HEK293T (cell line): ENCODE data around the gene LAMP1.

ENCODE experiments used
- ARNT ChIP-seq: fragments of 450-650 bp; IDR thresholded peaks from 2 replicates; pipeline ENCODE4 v1.6.1; 2017; ENCODE audit warnings: mild to moderate bottlenecking
- BHLHE40 ChIP-seq: fragments of 450-650 bp; IDR thresholded peaks from 2 replicates; pipeline ENCODE4 v1.6.1; 2016; ENCODE audit warnings: mild to moderate bottlenecking, moderate library complexity, borderline replicate concordance
- CTBP1 ChIP-seq: fragments of 450-650 bp; IDR thresholded peaks from 2 replicates; pipeline ENCODE4 v1.6.1; 2016; ENCODE audit warnings: borderline replicate concordance
- ELF4 ChIP-seq: fragments of 450-650 bp; IDR thresholded peaks from 2 replicates; pipeline ENCODE4 v1.6.1; 2017; ENCODE audit warnings: antibody characterized with exemption
- FOXA1 ChIP-seq: fragments of 450-650 bp; IDR thresholded peaks from 2 replicates; pipeline ENCODE4 v1.6.1; 2016; ENCODE audit warnings: mild to moderate bottlenecking
- FOXK2 ChIP-seq: fragments of 450-650 bp; IDR thresholded peaks from 2 replicates; pipeline ENCODE4 v1.6.1; 2016; ENCODE audit warnings: mild to moderate bottlenecking
- FOXM1 ChIP-seq: fragments of 450-650 bp; IDR thresholded peaks from 2 replicates; pipeline ENCODE4 v1.6.1; 2017; ENCODE audit warnings: mild to moderate bottlenecking, borderline replicate concordance
- L3MBTL2 ChIP-seq: fragments of 450-650 bp; conservative IDR thresholded peaks from 2 replicates; pipeline ENCODE4 v1.6.1; 2016; ENCODE audit warnings: mild to moderate bottlenecking
- LEF1 ChIP-seq: fragments of 450-650 bp; IDR thresholded peaks from 2 replicates; pipeline ENCODE4 v1.6.1; 2017; ENCODE audit warnings: mild to moderate bottlenecking, borderline replicate concordance
- NFRKB ChIP-seq: fragments of 450-650 bp; IDR thresholded peaks from 2 replicates; pipeline ENCODE4 v1.6.1; 2016; ENCODE audit warnings: mild to moderate bottlenecking, moderate library complexity
- PKNOX1 ChIP-seq: fragments of 450-650 bp; IDR thresholded peaks from 2 replicates; pipeline ENCODE4 v1.6.1; 2016
- SP1 ChIP-seq: fragments of 450-650 bp; IDR thresholded peaks from 2 replicates; pipeline ENCODE4 v1.6.1; 2017
- SUZ12 ChIP-seq: fragments of 450-650 bp; IDR thresholded peaks from 2 replicates; pipeline ENCODE4 v1.6.1; 2016; ENCODE audit warnings: mild to moderate bottlenecking
- TARDBP ChIP-seq: fragments of 450-650 bp; IDR thresholded peaks from 2 replicates; pipeline ENCODE4 v1.6.1; 2016

DNA sequence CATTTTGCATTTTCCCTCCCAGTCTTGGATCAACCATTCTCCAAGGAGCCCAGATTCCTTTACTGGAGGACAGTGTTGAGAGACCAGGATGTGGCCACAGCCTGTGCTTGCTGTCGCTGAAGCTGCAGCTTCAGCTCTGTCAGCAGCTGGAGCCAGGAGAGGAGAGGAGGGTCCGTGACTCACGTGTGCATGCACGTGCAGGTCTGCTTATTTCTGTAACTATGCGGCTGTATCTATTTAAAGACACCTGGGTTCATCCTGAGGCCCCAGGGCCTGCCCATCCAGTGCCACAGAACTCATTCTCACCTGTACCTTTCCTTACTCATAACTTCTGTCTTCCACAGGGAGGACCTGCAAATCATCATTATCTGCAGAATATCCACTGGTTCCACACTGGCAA is 8.2 kb upstream of the LAMP1 start:
- no peak for TF ChIP-seq LEF1
- no peak for TF ChIP-seq SP1
- TF ChIP-seq FOXM1, result no peak
- TF ChIP-seq NFRKB, result no peak
- no peak for TF ChIP-seq CTBP1
- TF ChIP-seq L3MBTL2, result no peak
- TF ChIP-seq PKNOX1, result no peak
- no peak for TF ChIP-seq FOXA1
- no peak for TF ChIP-seq ELF4
- no peak for TF ChIP-seq ARNT
- TF ChIP-seq TARDBP, result no peak
- TF ChIP-seq BHLHE40, result no peak
- no peak for TF ChIP-seq FOXK2
- TF ChIP-seq SUZ12, result no peak
